Chondrocyte (in vitro differentiated cells): ENCODE data around the gene L1CAM. TPM values are rescaled to one million over a fixed set of nuclear protein-coding genes. Genes with fewer than 3 reads are reported as not detected.

Experiments
- DNase-seq: peaks from one replicate; pipeline ENCODE4 v3.0.0; 2021; ENCODE audit warnings: mixed read lengths, low spot score
- H3K27ac Mint-ChIP-seq: one replicate; pipeline ENCODE4 v1.8.0; 2021; ENCODE audit warnings: mild to moderate bottlenecking, moderate library complexity, mixed read lengths; ENCODE audit not compliant: unreplicated experiment
- H3K27me3 Mint-ChIP-seq: 2 replicates; pipeline ENCODE4 v1.8.0; 2021; ENCODE audit warnings: low read depth, mixed read lengths
- H3K36me3 Mint-ChIP-seq: 2 replicates; pipeline ENCODE4 v1.8.0; 2021; ENCODE audit warnings: low read depth, mixed read lengths
- H3K4me1 Mint-ChIP-seq: 2 replicates; pipeline ENCODE4 v1.8.0; 2021; ENCODE audit warnings: low read depth, mild to moderate bottlenecking, mixed read lengths
- H3K4me3 Mint-ChIP-seq: one replicate; pipeline ENCODE4 v1.8.0; 2021; ENCODE audit warnings: mild to moderate bottlenecking, moderate library complexity, mixed read lengths; ENCODE audit not compliant: unreplicated experiment
- H3K9me3 Mint-ChIP-seq: 2 replicates; pipeline ENCODE4 v1.8.0; 2021; ENCODE audit warnings: low read depth, mixed read lengths
- total RNA-seq: library from RNA; stranded (reverse); gene quantifications from 3 replicates; pipeline ENCODE4 v1.2.1, GENCODE V29; 2021
- TF ChIP-seq, protein P1 (sequence below): fragments of 200-600 bp; sonication (generic); IDR thresholded peaks from 2 replicates; pipeline ENCODE4 v1.5.0; 2021; ENCODE audit warnings: antibody characterized with exemption, mild to moderate bottlenecking, moderate library complexity

Gene L1CAM
- total RNA-seq, 1 donor from 2014 or later, result 2.5 TPM

DNA sequence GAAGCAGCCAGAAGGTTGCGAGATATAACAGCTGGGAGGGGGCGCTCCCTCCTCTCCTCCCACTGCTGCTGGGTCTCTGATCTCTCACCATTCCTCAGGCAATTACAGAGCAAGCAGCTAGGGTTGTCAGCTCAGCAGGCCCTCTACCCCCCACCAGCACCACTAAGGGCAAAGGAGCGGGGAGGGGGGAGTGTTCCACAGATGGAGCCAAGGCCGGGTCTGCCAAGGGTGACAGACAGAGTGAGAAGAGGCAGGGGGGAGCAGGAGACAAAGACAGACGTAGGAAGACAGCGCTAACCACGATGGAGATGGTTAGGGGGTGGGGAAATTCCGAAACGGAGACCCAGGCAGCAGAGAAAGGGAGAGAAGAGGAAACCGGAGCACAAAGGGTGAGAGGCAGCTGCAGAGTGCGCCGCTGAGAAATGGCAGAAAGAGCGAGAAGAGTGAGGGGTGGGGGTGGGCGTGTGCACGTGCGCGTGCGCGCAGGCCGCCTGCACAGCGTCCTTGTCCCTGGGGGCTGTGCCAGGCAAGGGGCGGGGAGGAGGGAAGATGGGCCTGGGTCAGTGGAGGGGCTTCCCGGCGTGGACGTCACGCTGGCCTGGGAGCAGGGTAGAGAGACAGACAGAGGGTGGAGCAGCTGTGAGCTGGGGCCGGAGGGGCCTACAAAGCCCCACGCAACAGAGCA, 6.9 kb downstream of the L1CAM start:
- no peak for DNase-seq
- H3K4me1 Mint-ChIP-seq, result no peaks in the 10 kb centered on the region
- H3K27ac Mint-ChIP-seq, result no peak overlapping the region
- H3K4me3 Mint-ChIP-seq, result no peak overlapping the region
- peaks cover 4% of the 10 kb centered on the region for H3K27me3 Mint-ChIP-seq
- H3K9me3 Mint-ChIP-seq, result peaks cover 5% of the 10 kb centered on the region
- H3K36me3 Mint-ChIP-seq, result no peaks in the 10 kb centered on the region
- TF ChIP-seq, protein P1, sequence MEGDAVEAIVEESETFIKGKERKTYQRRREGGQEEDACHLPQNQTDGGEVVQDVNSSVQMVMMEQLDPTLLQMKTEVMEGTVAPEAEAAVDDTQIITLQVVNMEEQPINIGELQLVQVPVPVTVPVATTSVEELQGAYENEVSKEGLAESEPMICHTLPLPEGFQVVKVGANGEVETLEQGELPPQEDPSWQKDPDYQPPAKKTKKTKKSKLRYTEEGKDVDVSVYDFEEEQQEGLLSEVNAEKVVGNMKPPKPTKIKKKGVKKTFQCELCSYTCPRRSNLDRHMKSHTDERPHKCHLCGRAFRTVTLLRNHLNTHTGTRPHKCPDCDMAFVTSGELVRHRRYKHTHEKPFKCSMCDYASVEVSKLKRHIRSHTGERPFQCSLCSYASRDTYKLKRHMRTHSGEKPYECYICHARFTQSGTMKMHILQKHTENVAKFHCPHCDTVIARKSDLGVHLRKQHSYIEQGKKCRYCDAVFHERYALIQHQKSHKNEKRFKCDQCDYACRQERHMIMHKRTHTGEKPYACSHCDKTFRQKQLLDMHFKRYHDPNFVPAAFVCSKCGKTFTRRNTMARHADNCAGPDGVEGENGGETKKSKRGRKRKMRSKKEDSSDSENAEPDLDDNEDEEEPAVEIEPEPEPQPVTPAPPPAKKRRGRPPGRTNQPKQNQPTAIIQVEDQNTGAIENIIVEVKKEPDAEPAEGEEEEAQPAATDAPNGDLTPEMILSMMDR, result no peak

DNA sequence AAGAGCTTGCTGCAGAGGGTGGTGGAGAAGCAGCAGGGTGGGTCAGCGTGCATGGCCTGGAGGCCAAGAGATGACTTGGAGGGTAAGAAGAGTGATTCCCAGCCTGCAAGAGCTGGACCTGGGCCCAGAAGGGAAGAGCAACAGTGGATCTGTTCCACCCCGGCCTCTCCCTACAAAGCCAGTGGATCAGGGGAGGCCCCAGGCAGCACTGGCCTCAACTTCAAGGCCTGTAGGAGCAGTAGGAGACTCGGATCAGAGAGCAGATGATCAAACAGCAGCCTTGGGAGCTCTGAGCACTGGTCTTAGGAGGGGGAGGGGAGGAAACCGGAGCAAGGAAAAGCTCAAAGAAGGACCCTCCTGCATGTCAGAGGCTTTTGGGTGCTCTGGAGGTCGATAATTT, 7.6 kb downstream of the L1CAM start:
- no peak overlapping the region for H3K27ac Mint-ChIP-seq
- no peak overlapping the region for H3K4me3 Mint-ChIP-seq
- peaks cover 5% of the 10 kb centered on the region for H3K9me3 Mint-ChIP-seq
- no peaks in the 10 kb centered on the region for H3K36me3 Mint-ChIP-seq
- TF ChIP-seq, protein P1, result no peak
- peaks cover 4% of the 10 kb centered on the region for H3K27me3 Mint-ChIP-seq
- no peaks in the 10 kb centered on the region for H3K4me1 Mint-ChIP-seq
- no peak for DNase-seq

DNA sequence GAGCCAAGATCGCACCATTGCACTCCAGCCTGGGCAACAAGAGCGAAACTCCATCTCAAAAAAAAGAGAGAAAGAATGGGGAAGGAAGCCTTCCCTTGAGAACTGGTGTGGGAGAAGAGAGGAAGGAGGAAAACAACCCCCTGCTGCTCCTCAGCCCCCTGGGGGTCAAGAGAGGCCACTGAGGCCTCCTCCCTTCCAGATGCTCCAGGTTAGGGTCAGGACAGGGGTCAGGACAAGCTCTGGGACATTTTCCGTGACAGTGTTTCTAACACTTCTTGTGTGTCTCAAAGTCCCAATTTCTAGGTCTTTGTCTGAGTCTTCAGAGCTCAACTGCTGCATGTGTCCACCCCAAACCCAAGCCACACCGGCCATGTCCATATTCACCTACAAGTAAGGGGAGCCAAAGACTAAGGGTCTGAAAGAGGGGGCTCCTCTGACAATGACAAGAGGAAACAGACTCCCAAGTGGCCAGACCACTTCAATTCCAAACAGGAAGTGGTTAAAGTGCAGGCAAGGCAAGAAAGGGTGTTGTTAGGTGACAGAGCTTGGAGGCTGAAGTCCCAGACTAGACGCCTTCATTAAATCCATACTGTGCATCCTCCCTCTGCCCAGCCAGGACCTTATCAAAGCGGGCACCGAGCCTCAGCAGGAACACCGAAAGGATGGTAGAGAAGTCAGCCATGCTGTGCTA, 8.3 kb downstream of the L1CAM start:
- Mint-ChIP-seq H3K27me3 (peaks cover 4% of the 10 kb centered on the region), H3K4me1 (no peaks in the 10 kb centered on the region), H3K9me3 (peaks cover 5% of the 10 kb centered on the region), H3K4me3 (no peak overlapping the region), H3K27ac (no peak overlapping the region), H3K36me3 (no peaks in the 10 kb centered on the region)
- TF ChIP-seq, protein P1, result no peak
- DNase-seq, result peak; percentile 22

DNA sequence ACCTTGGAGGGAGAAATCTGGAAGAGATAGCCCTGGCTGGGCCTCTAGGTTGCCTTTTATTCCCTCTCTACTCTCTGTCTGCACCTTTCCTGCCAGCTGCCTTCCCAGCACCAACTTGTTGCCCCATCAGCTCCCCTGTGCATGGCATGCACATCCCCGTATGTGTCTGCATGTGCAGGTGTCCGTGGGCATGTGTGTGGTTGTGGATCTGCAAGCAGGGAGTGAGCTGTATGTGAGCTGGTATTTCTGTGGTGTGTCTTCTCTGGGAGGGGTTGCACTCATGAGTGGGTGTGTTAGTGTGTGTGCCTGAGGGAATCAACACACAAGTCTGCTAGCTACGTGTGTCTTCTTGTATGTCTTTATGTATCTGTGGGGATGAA, 9.9 kb downstream of the L1CAM start:
- Mint-ChIP-seq H3K9me3 (peaks cover 5% of the 10 kb centered on the region), H3K27me3 (peaks cover 4% of the 10 kb centered on the region), H3K4me1 (no peaks in the 10 kb centered on the region), H3K27ac (no peak overlapping the region), H3K36me3 (no peaks in the 10 kb centered on the region), H3K4me3 (no peak overlapping the region)
- TF ChIP-seq, protein P1, result no peak
- peak; percentile 52 for DNase-seq

DNA sequence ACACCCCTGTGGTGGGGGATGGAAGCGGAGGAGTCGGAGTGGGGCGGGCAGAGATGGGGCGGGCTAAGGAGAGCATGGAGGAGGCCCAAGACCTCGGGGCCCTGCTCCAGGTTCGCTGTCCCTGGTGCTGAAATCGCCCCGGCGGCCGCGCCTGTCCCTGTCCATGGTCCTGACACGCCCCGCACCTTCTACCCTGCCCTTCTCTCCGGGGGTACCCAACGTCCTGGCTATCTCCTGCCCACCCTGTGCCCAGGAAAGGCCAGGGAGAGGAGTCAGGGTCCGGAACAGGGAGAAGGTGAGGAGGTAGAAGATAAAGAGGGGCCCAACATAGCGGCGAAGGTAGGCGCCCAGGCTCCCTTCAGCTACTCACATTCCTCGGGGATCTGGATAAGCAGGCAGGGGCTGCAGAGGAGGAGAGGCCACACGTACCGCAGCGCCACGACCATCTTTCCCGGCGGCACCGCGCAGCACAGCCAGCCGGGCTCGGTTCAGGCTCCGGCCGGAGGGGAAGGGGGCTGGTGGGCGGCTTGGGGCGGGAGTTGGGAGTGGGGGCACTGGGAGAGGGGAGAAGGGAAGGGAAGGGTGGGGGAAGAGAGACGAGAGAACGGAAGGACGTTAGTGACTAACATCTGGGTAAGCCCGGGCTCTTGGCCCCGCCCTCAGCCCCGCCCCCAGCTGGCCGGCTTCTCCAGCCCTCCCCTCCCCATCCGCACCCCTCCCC, 10.4 kb downstream of the L1CAM start:
- TF ChIP-seq, protein P1, result no peak
- no peaks in the 10 kb centered on the region for H3K4me1 Mint-ChIP-seq
- peak; percentile 88 for DNase-seq
- no peaks in the 10 kb centered on the region for H3K36me3 Mint-ChIP-seq
- H3K27ac Mint-ChIP-seq, result no peak overlapping the region
- peaks cover 4% of the 10 kb centered on the region for H3K27me3 Mint-ChIP-seq
- peaks cover 5% of the 10 kb centered on the region for H3K9me3 Mint-ChIP-seq
- no peak overlapping the region for H3K4me3 Mint-ChIP-seq
